ENCODE data around the gene ONECUT2.
"Not testable (repeated sequence)": the region's sequence is repeated elsewhere in the genome, so short reads cannot be mapped to it uniquely, and the experiment has no call there.

Gene ONECUT2

GRCh38 chr18:57434536-57435494 is at the start of gene ONECUT2:
TSS of gene ONECUT2 (plus strand) at chr18:57435374. CDS start at chr18:57435717, 343 bp downstream.
- H3K4me3 Mint-ChIP-seq = peak within 1 kb of the TSS; percentile 70
- peaks cover 88% of the 10 kb centered on the region for H3K27me3 Mint-ChIP-seq
- peaks cover 3% of the 10 kb centered on the region for H3K9me3 Mint-ChIP-seq
- no peak within 1 kb of the TSS for H3K27ac Mint-ChIP-seq
- peaks cover under 1% of the 10 kb centered on the region for H3K36me3 Mint-ChIP-seq (ENCODE audit: low read depth)
- H3K4me1 Mint-ChIP-seq (ENCODE audit: low read depth) = peaks cover 47% of the 10 kb centered on the region

DNA sequence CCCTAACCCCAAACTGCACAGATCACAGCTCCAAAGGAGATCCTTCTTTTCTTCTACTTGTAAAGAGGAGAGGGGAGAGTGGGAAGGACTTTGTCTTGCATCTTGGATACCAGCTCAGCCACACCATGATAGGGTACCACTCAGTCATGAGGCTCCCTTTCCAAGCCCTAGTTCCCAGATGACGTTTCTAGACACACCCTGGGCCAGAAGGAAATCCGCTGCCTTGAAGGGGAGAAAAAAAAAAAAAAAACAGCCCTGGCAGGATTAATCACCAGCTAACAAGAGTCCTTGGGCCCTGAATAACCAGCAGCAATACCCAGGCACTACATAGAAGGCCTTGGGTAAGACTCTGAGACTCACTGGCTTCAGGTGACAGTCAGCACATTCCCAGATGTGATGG is 45.9 kb upstream of the ONECUT2 start:
- Mint-ChIP-seq H3K36me3 (ENCODE audit: low read depth) (no peaks in the 10 kb centered on the region), H3K27me3 (peaks cover 13% of the 10 kb centered on the region), H3K4me3 (no peak overlapping the region), H3K4me1 (ENCODE audit: low read depth) (no peaks in the 10 kb centered on the region), H3K27ac (no peak overlapping the region), H3K9me3 (no peaks in the 10 kb centered on the region)

- H3K4me3 Mint-ChIP-seq = no peak overlapping the region
- H3K27ac Mint-ChIP-seq = no peak overlapping the region
- H3K4me1 Mint-ChIP-seq (ENCODE audit: low read depth) = no peaks in the 10 kb centered on the region
- no peaks in the 10 kb centered on the region for H3K36me3 Mint-ChIP-seq (ENCODE audit: low read depth)
- H3K27me3 Mint-ChIP-seq = peaks cover 13% of the 10 kb centered on the region
- H3K9me3 Mint-ChIP-seq = no peaks in the 10 kb centered on the region
Measured at GRCh38 chr18:57390044-57390443, 45.1 kb upstream of the ONECUT2 start.

GRCh38 chr18:57394749-57395148 is 40.4 kb upstream of the ONECUT2 start:
- H3K4me3 Mint-ChIP-seq; H3K4me1 Mint-ChIP-seq (ENCODE audit: low read depth); H3K9me3 Mint-ChIP-seq; H3K27ac Mint-ChIP-seq; H3K36me3 Mint-ChIP-seq (ENCODE audit: low read depth): not testable (repeated sequence)
- peaks cover 16% of the 10 kb centered on the region for H3K27me3 Mint-ChIP-seq

DNA sequence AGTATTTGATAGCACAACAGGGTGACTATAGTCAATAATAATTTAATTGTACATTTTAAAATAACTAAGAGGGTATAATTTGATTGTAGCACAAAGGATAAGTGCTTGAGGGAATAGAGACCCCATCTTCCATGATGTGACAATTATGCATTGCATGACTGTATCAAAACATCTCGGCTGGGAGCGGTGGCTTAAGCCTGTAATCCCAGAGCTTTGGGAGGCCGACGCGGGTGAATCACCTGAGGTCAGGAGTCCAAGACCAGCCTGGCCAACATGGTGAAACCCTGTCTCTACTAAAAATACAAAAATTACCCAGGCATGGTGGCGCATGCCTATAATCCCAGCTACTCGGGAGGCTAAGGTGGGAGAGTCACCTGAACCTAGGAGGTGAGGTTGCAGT is 38.3 kb upstream of the ONECUT2 start:
- not testable (repeated sequence) for H3K4me3 Mint-ChIP-seq; H3K4me1 Mint-ChIP-seq (ENCODE audit: low read depth); H3K27me3 Mint-ChIP-seq; H3K36me3 Mint-ChIP-seq (ENCODE audit: low read depth); H3K9me3 Mint-ChIP-seq; H3K27ac Mint-ChIP-seq

GRCh38 chr18:57397440-57398132 is 37.6 kb upstream of the ONECUT2 start:
- Mint-ChIP-seq H3K36me3 (ENCODE audit: low read depth) (no peaks in the 10 kb centered on the region), H3K9me3 (peaks cover 8% of the 10 kb centered on the region), H3K27me3 (peaks cover 13% of the 10 kb centered on the region), H3K4me1 (ENCODE audit: low read depth) (no peaks in the 10 kb centered on the region), H3K4me3 (no peak overlapping the region), H3K27ac (no peak overlapping the region)

DNA sequence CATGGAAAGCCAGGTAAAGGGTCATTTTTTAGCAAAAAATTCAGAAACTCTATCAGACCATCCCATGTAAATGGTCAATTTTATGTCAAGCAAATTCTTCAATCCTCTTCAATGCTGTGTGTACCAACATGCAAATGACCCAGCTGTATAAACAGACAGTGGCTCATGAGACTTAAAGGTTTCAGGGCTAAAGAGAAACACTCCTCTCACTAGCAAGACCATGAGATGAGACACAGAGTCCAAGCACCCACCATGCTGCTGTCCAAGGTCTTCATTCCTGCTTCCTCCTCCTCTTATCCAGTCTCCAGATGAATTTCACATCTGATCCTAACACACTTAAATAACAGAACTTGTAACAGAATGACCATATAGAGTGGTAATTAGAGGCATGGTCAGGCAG is 30.8 kb upstream of the ONECUT2 start:
- no peak overlapping the region for H3K27ac Mint-ChIP-seq
- no peak overlapping the region for H3K4me3 Mint-ChIP-seq
- peaks cover 37% of the 10 kb centered on the region for H3K27me3 Mint-ChIP-seq
- no peaks in the 10 kb centered on the region for H3K4me1 Mint-ChIP-seq (ENCODE audit: low read depth)
- H3K9me3 Mint-ChIP-seq = no peaks in the 10 kb centered on the region
- H3K36me3 Mint-ChIP-seq (ENCODE audit: low read depth) = no peaks in the 10 kb centered on the region

DNA sequence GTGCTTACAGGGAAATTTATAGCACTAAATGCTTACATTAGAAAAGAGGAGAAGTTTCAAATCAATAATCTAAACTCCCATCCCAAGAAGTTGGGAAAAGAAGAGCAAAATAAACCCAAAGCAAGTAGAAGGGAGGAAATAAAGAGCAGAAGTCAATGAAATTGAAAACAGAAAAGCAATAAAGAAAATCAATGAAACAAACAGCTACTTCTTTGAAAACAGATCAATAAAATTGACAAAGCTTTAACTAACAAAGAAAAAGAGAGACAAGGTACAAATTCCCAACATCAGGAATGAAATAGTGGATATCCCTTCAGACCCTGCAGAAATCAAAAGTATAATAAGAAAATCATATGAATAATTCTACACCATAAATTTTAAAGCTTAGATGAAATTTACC is 25.5 kb upstream of the ONECUT2 start:
- no peak overlapping the region for H3K4me3 Mint-ChIP-seq

GRCh38 chr18:57410749-57411148 is 24.4 kb upstream of the ONECUT2 start:
- H3K36me3 Mint-ChIP-seq (ENCODE audit: low read depth) = no peaks in the 10 kb centered on the region
- H3K27me3 Mint-ChIP-seq = peaks cover 33% of the 10 kb centered on the region
- H3K4me3 Mint-ChIP-seq = no peak overlapping the region
- H3K9me3 Mint-ChIP-seq = no peaks in the 10 kb centered on the region
- H3K27ac Mint-ChIP-seq = no peak overlapping the region
- no peaks in the 10 kb centered on the region for H3K4me1 Mint-ChIP-seq (ENCODE audit: low read depth)

More for the DNA sequence above, 25.5 kb upstream of the ONECUT2 start:
- Mint-ChIP-seq H3K36me3 (ENCODE audit: low read depth) (no peaks in the 10 kb centered on the region), H3K9me3 (no peaks in the 10 kb centered on the region), H3K27ac (no peak overlapping the region), H3K27me3 (peaks cover 37% of the 10 kb centered on the region), H3K4me1 (ENCODE audit: low read depth) (no peaks in the 10 kb centered on the region)

- Mint-ChIP-seq H3K27me3 (peaks cover 45% of the 10 kb centered on the region), H3K27ac (no peak overlapping the region), H3K4me3 (no peak overlapping the region), H3K9me3 (no peaks in the 10 kb centered on the region), H3K36me3 (ENCODE audit: low read depth) (no peaks in the 10 kb centered on the region), H3K4me1 (ENCODE audit: low read depth) (no peaks in the 10 kb centered on the region)
Measured at GRCh38 chr18:57416542-57416941, 18.6 kb upstream of the ONECUT2 start.

GRCh38 chr18:57422313-57422872 is 12.8 kb upstream of the ONECUT2 start:
- Mint-ChIP-seq H3K4me3 (no peak overlapping the region), H3K4me1 (ENCODE audit: low read depth) (no peaks in the 10 kb centered on the region), H3K36me3 (ENCODE audit: low read depth) (no peaks in the 10 kb centered on the region), H3K9me3 (peaks cover 3% of the 10 kb centered on the region), H3K27ac (no peak overlapping the region), H3K27me3 (peaks cover 76% of the 10 kb centered on the region)

DNA sequence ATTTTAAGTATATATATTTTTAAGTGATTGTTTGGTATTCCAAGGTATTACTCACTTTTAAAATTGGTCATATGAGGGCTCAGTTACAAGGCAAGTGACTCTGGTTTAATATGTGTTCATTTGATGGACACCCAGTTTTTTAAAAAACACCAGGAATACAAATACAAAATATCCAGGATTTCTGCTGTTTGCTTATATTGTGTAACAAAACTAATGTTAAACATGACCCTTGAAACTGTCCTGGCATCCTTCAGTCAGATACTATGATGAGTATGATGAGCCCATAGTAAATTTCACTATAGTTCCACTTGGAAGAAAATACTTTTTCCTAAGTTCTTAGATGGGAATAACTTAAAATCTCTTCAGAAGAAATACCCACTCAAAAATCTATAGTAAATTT is 11.4 kb upstream of the ONECUT2 start:
- Mint-ChIP-seq H3K4me1 (ENCODE audit: low read depth) (no peaks in the 10 kb centered on the region), H3K36me3 (ENCODE audit: low read depth) (peaks cover under 1% of the 10 kb centered on the region), H3K27ac (no peak overlapping the region), H3K9me3 (peaks cover 3% of the 10 kb centered on the region), H3K4me3 (no peak overlapping the region), H3K27me3 (peaks cover 78% of the 10 kb centered on the region)

GRCh38 chr18:57425096-57425495 is 10.1 kb upstream of the ONECUT2 start:
- H3K4me1 Mint-ChIP-seq (ENCODE audit: low read depth) = peaks cover 12% of the 10 kb centered on the region
- H3K4me3 Mint-ChIP-seq = no peak overlapping the region
- no peak overlapping the region for H3K27ac Mint-ChIP-seq
- peaks cover 7% of the 10 kb centered on the region for H3K9me3 Mint-ChIP-seq
- peaks cover 83% of the 10 kb centered on the region for H3K27me3 Mint-ChIP-seq
- peaks cover 11% of the 10 kb centered on the region for H3K36me3 Mint-ChIP-seq (ENCODE audit: low read depth)

GRCh38 chr18:57426187-57426586 is 9.0 kb upstream of the ONECUT2 start:
- no peak overlapping the region for H3K4me3 Mint-ChIP-seq
- H3K9me3 Mint-ChIP-seq = peaks cover 7% of the 10 kb centered on the region
- H3K4me1 Mint-ChIP-seq (ENCODE audit: low read depth) = peaks cover 13% of the 10 kb centered on the region
- no peak overlapping the region for H3K27ac Mint-ChIP-seq
- H3K36me3 Mint-ChIP-seq (ENCODE audit: low read depth) = peaks cover 11% of the 10 kb centered on the region
- H3K27me3 Mint-ChIP-seq = peaks cover 84% of the 10 kb centered on the region
